Measurements from ENCODE around the gene PGR. TPM values are rescaled to one million over a fixed set of nuclear protein-coding genes. Genes with fewer than 3 reads are reported as not detected.

PGR gene
- 0.08 TPM in 1 of 5 replicates, not detected in the others for total RNA-seq (2022; extraction: Qiagen RNA extraction; ENCODE audit: low read depth)

DNA sequence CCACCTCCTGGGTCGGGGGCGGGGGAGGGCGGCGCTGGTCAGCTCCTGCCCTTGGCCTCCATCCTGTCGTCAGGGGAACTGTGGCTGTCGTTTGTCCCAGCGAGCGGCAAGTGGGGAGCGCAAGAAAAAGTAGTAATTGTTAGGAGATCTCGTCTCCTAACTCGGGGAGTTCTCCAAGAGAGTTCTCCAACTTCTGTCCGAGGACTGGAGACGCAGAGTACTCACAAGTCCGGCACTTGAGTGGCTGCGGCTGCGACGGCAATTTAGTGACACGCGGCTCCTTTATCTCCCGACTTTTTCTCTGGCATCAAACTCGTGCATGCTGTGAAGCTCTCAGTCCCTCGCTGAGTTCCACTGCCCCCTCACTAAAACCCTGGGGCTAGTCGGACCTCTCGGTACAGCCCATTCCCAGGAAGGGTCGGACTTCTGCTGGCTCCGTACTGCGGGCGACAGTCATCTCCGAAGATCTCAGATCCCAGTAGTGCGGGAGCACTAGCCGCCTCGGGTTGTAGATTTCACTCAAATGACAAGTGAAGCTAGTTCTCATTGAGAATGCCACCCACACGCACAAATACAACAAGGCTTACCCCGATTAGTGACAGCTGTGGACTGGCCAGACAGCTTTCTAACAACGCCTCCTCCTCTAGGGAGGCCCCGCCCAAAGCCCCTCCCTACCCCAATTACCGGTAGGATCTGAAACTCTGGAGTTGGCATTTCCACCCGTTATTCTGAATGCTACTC, at the start of gene PGR:
Gene PGR (minus strand): TSS at position 611 of the 741 bp plus-strand sequence. CDS start 743 bp downstream, outside the sequence.

